NCI-H1436 treated with DMSO at 0.1 percent for 48 hours (cell line): ENCODE results near the gene BRIP1.
"Not testable (repeated sequence)": the region's sequence is repeated elsewhere in the genome, so short reads cannot be mapped to it uniquely, and the experiment has no call there.

Source experiments
- DNase-seq: peaks from one replicate; lab custom pipeline; 2025; lab: John Stamatoyannopoulos, UW

Gene BRIP1

GRCh38 chr17:61728297-61728836 lies 135.0 kb downstream of the BRIP1 start:
- DNase-seq = no peak

DNA sequence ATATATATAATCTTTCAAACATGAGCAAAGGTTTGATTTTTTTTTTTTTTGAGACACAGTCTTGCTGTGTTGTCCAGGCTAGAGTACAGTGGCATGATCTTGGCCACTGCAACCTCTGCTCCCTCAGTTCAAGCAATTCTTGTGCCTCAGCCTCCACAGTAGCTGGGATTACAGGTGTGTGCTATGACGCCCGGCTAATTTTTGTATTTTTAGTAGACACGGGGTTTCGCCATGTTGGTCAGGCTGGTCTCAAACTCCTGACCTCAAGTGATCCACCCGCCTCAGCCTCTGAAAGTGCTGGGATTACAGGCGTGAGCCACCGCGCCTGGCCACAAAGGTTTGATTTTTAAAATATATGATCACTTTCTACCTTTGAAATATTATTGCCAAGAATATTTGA lies 135.5 kb downstream of the BRIP1 start:
- DNase-seq = not testable (repeated sequence)

- DNase-seq = no peak
Observed at GRCh38 chr17:61726977-61727376, 136.4 kb downstream of the BRIP1 start.

DNA sequence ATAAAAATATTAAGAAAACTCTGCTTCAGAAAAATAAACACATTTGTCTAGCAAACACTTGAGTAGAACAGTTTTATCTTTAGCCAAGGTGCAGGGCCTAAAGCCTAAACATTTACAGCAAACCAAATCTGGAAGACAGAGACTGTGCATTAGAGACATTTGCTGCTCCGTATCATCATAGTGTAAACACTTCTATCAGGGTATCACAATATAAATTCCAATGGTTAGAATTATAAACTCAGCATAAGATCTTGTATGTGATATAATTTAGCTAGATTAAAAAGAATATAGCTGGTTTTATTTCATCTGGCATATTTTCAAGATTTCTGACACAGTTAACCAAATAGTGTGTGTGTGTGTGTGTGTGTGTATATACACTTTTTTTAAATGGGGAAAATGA lies 138.6 kb downstream of the BRIP1 start:
- no peak for DNase-seq

- no peak for DNase-seq
Observed at GRCh38 chr17:61723914-61724313, 139.4 kb downstream of the BRIP1 start.

DNA sequence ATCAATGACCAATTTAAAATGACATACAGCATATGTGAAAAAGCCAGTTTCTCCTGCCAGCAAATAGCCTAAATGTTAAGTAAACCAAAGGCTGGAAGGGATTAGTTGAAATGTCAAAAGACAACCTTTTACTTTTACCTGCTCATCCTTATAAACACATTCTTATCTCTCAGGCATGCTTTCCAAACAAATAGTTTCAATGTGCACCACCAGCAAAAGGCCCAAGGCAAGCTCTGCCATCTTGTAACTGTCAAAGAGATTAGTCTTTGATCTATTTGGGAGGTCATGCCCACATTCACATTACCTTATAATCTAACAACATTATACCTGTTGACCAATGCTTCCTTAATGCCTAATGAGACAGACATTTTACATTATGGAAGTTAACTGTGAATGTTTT lies 140.1 kb downstream of the BRIP1 start:
- DNase-seq = no peak

GRCh38 chr17:61722398-61722797 lies 140.9 kb downstream of the BRIP1 start:
- DNase-seq = no peak

- no peak for DNase-seq
Observed at GRCh38 chr17:61720016-61720795, 143.1 kb downstream of the BRIP1 start.

DNA sequence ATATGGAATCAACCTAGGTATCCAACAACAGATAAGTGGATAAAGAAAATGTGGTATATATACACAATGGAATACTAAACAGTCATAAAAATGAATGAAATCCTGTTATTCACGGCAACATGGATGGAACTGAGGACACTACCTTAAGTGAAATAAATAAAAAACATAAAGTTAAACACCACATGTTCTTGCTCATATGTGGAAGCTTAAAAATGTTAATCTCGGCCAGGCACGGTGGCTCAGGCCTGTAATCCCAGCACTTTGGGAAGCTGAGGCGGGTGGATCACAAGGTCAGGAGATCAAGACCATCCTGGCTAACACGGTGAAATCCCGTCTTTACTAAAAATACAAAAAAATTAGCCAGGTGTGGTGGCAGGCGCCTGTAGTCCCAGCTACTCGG lies 144.1 kb downstream of the BRIP1 start:
- not testable (repeated sequence) for DNase-seq

- no peak for DNase-seq
Observed at GRCh38 chr17:61718022-61718421, 145.3 kb downstream of the BRIP1 start.

- DNase-seq = no peak
Observed at GRCh38 chr17:61717352-61717751, 146.0 kb downstream of the BRIP1 start.

GRCh38 chr17:61716225-61716829 lies 147.0 kb downstream of the BRIP1 start:
- DNase-seq = no peak

GRCh38 chr17:61715348-61715747 lies 148.0 kb downstream of the BRIP1 start:
- no peak for DNase-seq

DNA sequence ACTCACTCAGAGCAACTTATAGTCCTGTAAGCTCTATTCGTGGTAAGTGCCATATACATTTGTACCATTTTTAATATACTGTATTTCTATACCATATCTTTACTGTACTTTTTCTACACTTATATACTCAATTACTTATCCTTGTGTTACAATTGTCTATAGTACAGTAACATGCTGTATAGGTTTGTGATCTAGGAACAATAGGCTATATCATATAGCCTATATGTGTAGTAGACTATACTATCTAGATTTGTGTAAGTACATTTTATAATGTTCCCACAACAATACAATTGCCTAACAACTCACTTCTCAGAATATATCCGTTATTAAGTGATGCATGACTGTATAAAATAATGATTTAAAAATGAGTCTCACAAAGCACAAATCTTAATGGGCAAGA lies 149.0 kb downstream of the BRIP1 start:
- no peak for DNase-seq

DNA sequence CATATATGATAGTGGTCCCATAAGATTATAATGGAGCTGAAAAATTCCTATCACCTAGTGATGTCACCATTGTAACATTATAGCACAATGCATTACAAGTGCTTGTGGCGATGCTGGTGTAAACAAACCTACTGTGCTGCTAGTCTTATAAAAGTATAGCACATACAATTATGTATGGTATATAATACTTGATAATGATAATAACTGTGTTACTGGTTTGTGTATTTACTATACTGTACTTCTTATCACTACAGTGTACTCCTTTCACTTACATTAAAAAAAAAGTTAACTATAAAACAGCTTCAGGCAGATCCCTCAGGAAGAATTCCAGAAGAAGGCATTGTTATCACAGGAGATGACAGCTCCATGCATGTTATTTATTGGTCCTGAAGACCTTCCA lies 150.3 kb downstream of the BRIP1 start:
- DNase-seq = no peak

GRCh38 chr17:61710546-61710945 lies 152.8 kb downstream of the BRIP1 start:
- DNase-seq = no peak

GRCh38 chr17:61709567-61709966 lies 153.8 kb downstream of the BRIP1 start:
- no peak for DNase-seq

DNA sequence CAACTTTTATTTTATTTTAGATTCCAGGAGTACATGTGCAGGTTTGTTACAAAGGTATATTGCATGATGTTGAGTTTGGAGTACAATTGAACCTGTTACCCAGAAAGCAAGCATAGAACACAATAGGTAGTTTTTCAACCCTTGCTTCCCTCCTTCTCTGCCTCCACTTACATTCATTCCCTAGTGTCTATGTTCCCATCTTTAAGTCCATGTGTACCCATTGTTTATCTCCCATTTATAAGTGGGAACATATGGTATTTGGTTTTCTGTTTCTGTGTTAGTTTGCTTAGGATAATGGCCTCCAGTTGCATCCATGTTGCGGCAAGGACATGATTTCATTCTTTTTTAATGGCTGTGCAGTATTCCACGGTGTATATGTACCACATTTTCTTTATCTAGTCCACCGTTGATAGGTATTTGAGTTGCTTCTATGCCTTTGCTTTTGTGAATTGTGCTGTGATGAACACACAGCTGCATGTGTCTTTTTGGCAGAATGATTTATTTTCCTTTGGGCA lies 158.3 kb downstream of the BRIP1 start:
- DNase-seq = no peak

DNA sequence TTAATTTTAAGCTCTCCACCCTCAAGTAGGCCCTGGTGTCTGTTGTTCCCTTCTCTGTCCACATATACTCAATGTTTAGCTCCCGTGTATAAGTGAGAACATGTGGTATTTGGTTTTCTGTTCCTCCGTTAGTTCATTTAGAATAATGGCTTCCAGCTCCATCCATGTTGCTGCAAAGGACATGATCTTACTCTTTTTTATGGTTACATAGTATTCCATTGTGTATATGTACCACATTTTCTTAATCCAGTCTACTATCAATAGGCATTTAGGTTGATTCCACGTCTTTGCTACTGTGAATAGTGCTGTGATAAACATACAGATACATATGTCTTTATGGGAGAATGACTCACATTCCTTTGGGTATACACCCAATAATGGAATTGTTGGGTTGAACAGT lies 160.9 kb downstream of the BRIP1 start:
- no peak for DNase-seq

DNA sequence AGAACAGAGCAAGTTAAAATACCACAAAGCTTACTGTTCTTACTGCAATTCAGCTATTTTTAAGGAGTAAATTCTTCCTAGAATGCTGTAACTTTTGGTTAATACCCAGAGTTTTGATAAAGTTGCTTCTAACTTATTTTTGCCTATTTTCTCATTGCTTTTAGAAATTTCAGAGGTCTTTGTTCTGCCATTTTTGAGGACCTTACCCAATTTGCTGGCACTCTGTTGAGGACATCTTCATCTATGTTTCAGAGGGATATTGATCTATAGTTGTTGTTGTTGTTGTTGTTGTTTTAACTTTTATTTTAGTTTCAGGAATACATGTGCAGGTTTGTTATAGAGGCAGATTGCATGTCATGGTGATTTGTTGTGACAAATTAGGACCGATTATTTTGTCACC lies 161.3 kb downstream of the BRIP1 start:
- DNase-seq = no peak

GRCh38 chr17:61701334-61701733 lies 162.0 kb downstream of the BRIP1 start:
- no peak for DNase-seq

- DNase-seq = no peak
Observed at GRCh38 chr17:61700252-61700651, 163.1 kb downstream of the BRIP1 start.

GRCh38 chr17:61699694-61700093 lies 163.6 kb downstream of the BRIP1 start:
- no peak for DNase-seq
